ENCODE data around the gene EID2. TPM values are rescaled to one million over a fixed set of nuclear protein-coding genes. Genes with fewer than 3 reads are reported as not detected.

Gene EID2
- total and polyA plus RNA-seq, 8 donors: 3.3 to 10.8 (median 5.7) TPM

- ATAC-seq (peak; percentile 29 to 59 (median 49)), FAIRE-seq (no peak), DNase-seq (peak in 3 of 6 donors; percentile 52 to 75 (median 68))
- Histone ChIP-seq H3K27me3 (peaks cover 0 to 27% (median 2%) of the 10 kb centered on the region in 4 donors), H3K4me3 (peak overlapping the region in 3 of 4 donors; percentile 12 to 41 (median 28)), H3K4me1 (no peaks in the 10 kb centered on the region), H3K27ac (no peak overlapping the region), H3K36me3 (no peaks in the 10 kb centered on the region), H3K9me3 (no peaks in the 10 kb centered on the region)
- intact Hi-C loops (cut with DNase I): no loop called here
- no peak for TF ChIP-seq CTCF (IDR thresholded peaks at IDR 0.05)
- 4 to 5% methylated on average over 40 to 44 of the region's 44 CpGs for WGBS, 2 donors
Measured at GRCh38 chr19:39515551-39516191, 24.3 kb downstream of the EID2 start.

- H3K9me3 ChIP-seq: no peaks in the 10 kb centered on the region
- no peaks in the 10 kb centered on the region for H3K4me1 ChIP-seq
- no peak for FAIRE-seq
- no peak for TF ChIP-seq CTCF (IDR thresholded peaks at IDR 0.05)
- 1 to 2% methylated on average over 52 to 56 of the region's 56 CpGs for WGBS, 2 donors
- peaks cover 0 to 27% (median 2%) of the 10 kb centered on the region in 4 donors for H3K27me3 ChIP-seq
- H3K4me3 ChIP-seq: peak within 1 kb of the TSS in 3 of 4 donors; percentile 12 to 41 (median 28)
- no peaks in the 10 kb centered on the region for H3K36me3 ChIP-seq
- no peak within 1 kb of the TSS for H3K27ac ChIP-seq
- DNase-seq: no peak
- peak; percentile 50 to 57 (median 52) for ATAC-seq
- intact Hi-C loops (cut with DNase I): no loop called here
Measured at GRCh38 chr19:39514840-39515550, 25.0 kb downstream of the EID2 start, which contains the start of gene SELENOV. Gene SELENOV, plus strand, starts transcription at chr19:39515139. Its CDS starts 74 bp downstream, at chr19:39515213.

DNA sequence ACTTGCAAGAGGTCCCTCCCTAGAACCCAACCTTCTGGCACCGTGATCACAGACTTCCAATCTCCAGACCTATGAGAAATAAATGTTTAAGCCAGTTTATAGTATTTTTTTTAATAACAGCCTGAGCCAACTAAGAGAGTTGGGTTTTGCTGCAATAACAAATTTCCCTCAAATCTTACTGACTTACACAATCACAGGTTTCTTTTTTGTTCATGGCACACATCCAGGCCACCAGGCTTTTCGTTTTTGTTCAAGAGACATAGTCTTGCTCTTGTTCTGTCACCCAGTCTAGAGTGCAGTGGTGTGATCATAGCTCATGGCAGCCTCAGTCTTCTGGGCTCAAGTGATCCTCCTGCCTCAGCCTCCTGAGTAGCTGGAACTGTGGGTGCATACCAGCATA, 27.0 kb downstream of the EID2 start:
- intact Hi-C loops (cut with DNase I): no loop called here
- Histone ChIP-seq H3K4me3 (no peak overlapping the region), H3K36me3 (no peaks in the 10 kb centered on the region), H3K27me3 (peaks cover 0 to 30% (median 2%) of the 10 kb centered on the region in 4 donors), H3K4me1 (no peaks in the 10 kb centered on the region), H3K9me3 (no peaks in the 10 kb centered on the region), H3K27ac (no peak overlapping the region)
- WGBS, 2 donors: 40% methylated on average over 2 of the region's 2 CpGs
- ATAC-seq (no peak), DNase-seq (no peak), FAIRE-seq (no peak)
- TF ChIP-seq CTCF (IDR thresholded peaks at IDR 0.05): no peak

- DNase-seq: no peak
Measured at GRCh38 chr19:39509233-39509632, 30.7 kb downstream of the EID2 start.

More at GRCh38 chr19:39509233-39509632, 30.7 kb downstream of the EID2 start:
- H3K4me3 ChIP-seq: no peak overlapping the region
- WGBS, 2 donors: 36 to 45% methylated on average over 2 of the region's 2 CpGs
- no peak for FAIRE-seq
- H3K27ac ChIP-seq: no peak overlapping the region
- no peaks in the 10 kb centered on the region for H3K4me1 ChIP-seq
- no peaks in the 10 kb centered on the region for H3K9me3 ChIP-seq
- peaks cover 0 to 34% (median 0%) of the 10 kb centered on the region in 4 donors for H3K27me3 ChIP-seq
- no peaks in the 10 kb centered on the region for H3K36me3 ChIP-seq
- no peak for TF ChIP-seq CTCF (IDR thresholded peaks at IDR 0.05)
- intact Hi-C loops (cut with DNase I): no loop called here
- ATAC-seq: no peak

All from pancreas (tissue), 10 donors.